Activated CD8-positive, alpha-beta T cell treated with anti-CD3 and anti-CD28 coated beads, Interleukin-2, amount 10 ng/mL, durations not matched to agents 7 days and 5 days (primary cell): ENCODE measurements around the gene PRKCA. TPM values are rescaled to one million over a fixed set of nuclear protein-coding genes. Genes with fewer than 3 reads are reported as not detected.

Experiments
- ATAC-seq: fragments of 150-1000 bp; cut with Tn5 transposase; one replicate; pipeline ENCODE4 v1.10.0; 2021; ENCODE audit warnings: moderate library complexity
- CTCF ChIA-PET: fragments of 350-600 bp; sonication (Branson Sonifier 250); formaldehyde crosslinking; loops from one replicate; lab custom pipeline; 2021; ENCODE audit warnings: antibody characterized with exemption; lab: Charles Lee
- POLR2A ChIA-PET: fragments of 350-600 bp; sonication (Branson Sonifier 250); formaldehyde crosslinking; loops from one replicate; lab custom pipeline; 2021; ENCODE audit warnings: antibody characterized with exemption; lab: Charles Lee
- DNase-seq: peaks from one replicate; pipeline ENCODE4 v3.0.0-alpha.2; 2020
- H3K27ac Mint-ChIP-seq: one replicate; pipeline ENCODE4 v1.8.0; 2021; ENCODE audit warnings: mild to moderate bottlenecking, mixed read lengths
- H3K27me3 Mint-ChIP-seq: one replicate; pipeline ENCODE4 v1.8.0; 2021; ENCODE audit warnings: low read depth, mixed read lengths
- H3K36me3 Mint-ChIP-seq: one replicate; pipeline ENCODE4 v1.8.0; 2021; ENCODE audit warnings: low read depth, mixed read lengths
- H3K4me1 Mint-ChIP-seq: one replicate; pipeline ENCODE4 v1.8.0; 2021; ENCODE audit warnings: low read depth, mixed read lengths
- H3K4me3 Mint-ChIP-seq: one replicate; pipeline ENCODE4 v1.8.0; 2021; ENCODE audit warnings: mild to moderate bottlenecking, mixed read lengths
- H3K9me3 Mint-ChIP-seq: one replicate; pipeline ENCODE4 v1.8.0; 2022; ENCODE audit warnings: mixed read lengths; ENCODE audit not compliant: insufficient read depth
- total RNA-seq, 2 experiments: library from RNA; stranded (reverse); gene quantifications; one replicate each; pipeline ENCODE4 v1.2.3, GENCODE V29; 2021

PRKCA gene
- total RNA-seq, 2 experiments from 2014 or later = 74.1 to 76.9 TPM

- Mint-ChIP-seq H3K27me3 (no peaks in the 10 kb centered on the region), H3K4me3 (no peak overlapping the region), H3K9me3 (peaks cover 10% of the 10 kb centered on the region), H3K36me3 (peaks cover 33% of the 10 kb centered on the region), H3K4me1 (peaks cover 55% of the 10 kb centered on the region), H3K27ac (no peak overlapping the region)
- ATAC-seq (no peak), DNase-seq (no peak)
- ChIA-PET CTCF (interaction anchor here (0.7 to 0.9 kb wide), 3 partner anchors 11 to 419 kb away, joined by 3 read pairs; no protein-coding TSS in a partner anchor), POLR2A (interaction anchor here (0.6 kb wide), 1 partner anchor 427 kb away, joined by 3 read pairs; no protein-coding TSS in a partner anchor)
Observed at GRCh38 chr17:66675273-66675990, 373.0 kb downstream of the PRKCA start.

DNA sequence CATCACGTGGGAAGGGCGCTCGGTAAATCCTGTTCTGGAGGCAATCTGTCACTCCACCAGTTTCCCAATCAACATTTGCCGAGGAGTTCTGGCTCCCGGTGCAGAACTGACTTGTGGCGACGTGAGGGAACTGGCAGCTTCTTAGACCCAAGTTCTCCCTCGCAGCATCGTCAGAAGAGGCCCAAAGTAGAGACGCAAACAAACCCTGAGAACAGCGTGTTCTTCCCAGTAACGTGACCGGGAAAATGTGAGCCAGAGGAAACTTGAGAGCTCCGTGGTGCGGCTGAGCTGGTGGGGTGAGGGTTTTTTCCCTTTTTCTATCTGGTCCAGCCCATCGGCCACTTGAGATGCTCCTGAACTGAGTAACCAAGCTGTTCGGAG lies 373.6 kb downstream of the PRKCA start:
- Mint-ChIP-seq H3K4me3 (no peak overlapping the region), H3K27me3 (no peaks in the 10 kb centered on the region), H3K9me3 (peaks cover 10% of the 10 kb centered on the region), H3K4me1 (peaks cover 55% of the 10 kb centered on the region), H3K27ac (no peak overlapping the region), H3K36me3 (peaks cover 33% of the 10 kb centered on the region)
- DNase-seq (no peak), ATAC-seq (no peak)
- ChIA-PET CTCF (interaction anchor here (0.7 to 0.9 kb wide), 3 partner anchors 12 to 420 kb away, joined by 3 read pairs; no protein-coding TSS in a partner anchor), POLR2A (interaction anchor here (0.6 kb wide), 1 partner anchor 428 kb away, joined by 3 read pairs; no protein-coding TSS in a partner anchor)

DNA sequence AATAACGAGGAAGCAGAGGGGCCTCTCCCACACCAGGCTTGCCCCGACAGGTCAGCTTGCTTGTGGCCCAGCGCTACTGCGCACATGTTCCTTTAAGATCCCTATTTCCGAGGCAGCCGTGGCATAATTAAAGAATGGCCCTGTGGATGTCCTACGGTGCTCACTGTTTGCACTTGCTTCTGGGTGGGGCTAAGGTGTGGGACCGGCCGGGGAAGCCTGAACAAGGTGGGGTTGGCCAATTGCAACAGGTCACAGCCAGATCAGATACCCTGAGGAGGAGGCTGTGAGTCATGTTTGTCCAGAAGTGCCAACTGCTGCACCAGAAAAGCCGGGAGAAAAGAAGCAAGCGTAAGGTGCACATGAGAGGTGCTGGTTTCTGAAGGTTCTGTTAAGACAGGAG lies 374.0 kb downstream of the PRKCA start:
- Mint-ChIP-seq H3K9me3 (peaks cover 10% of the 10 kb centered on the region), H3K36me3 (peaks cover 33% of the 10 kb centered on the region), H3K4me3 (no peak overlapping the region), H3K27ac (peak overlapping the region; percentile 16), H3K4me1 (peaks cover 54% of the 10 kb centered on the region), H3K27me3 (no peaks in the 10 kb centered on the region)
- DNase-seq (no peak), ATAC-seq (no peak)
- CTCF ChIA-PET = interaction anchor here (0.7 to 0.8 kb wide), 2 partner anchors 12 to 109 kb away, joined by 3 read pairs; no protein-coding TSS in a partner anchor
- POLR2A ChIA-PET = no interaction called here

GRCh38 chr17:66677201-66677981 lies 375.0 kb downstream of the PRKCA start:
- DNase-seq = no peak
- no peak for ATAC-seq
- CTCF ChIA-PET = no interaction called here
- Mint-ChIP-seq H3K9me3 (peaks cover 10% of the 10 kb centered on the region), H3K4me1 (peaks cover 47% of the 10 kb centered on the region), H3K27ac (peak overlapping the region; percentile 9), H3K36me3 (peaks cover 33% of the 10 kb centered on the region), H3K27me3 (no peaks in the 10 kb centered on the region), H3K4me3 (no peak overlapping the region)
- POLR2A ChIA-PET = no interaction called here

- no peak overlapping the region for H3K4me3 Mint-ChIP-seq
- ChIA-PET CTCF (no interaction called here), POLR2A (no interaction called here)
- H3K36me3 Mint-ChIP-seq = peaks cover 33% of the 10 kb centered on the region
- DNase-seq = no peak
- H3K27ac Mint-ChIP-seq = no peak overlapping the region
- ATAC-seq = no peak
- H3K9me3 Mint-ChIP-seq = peaks cover 10% of the 10 kb centered on the region
- no peaks in the 10 kb centered on the region for H3K27me3 Mint-ChIP-seq
- peaks cover 43% of the 10 kb centered on the region for H3K4me1 Mint-ChIP-seq
Observed at GRCh38 chr17:66678061-66678460, 375.6 kb downstream of the PRKCA start.

- Mint-ChIP-seq H3K4me1 (peaks cover 35% of the 10 kb centered on the region), H3K36me3 (peaks cover 33% of the 10 kb centered on the region), H3K27ac (peak overlapping the region; percentile 39), H3K4me3 (no peak overlapping the region), H3K9me3 (peaks cover 10% of the 10 kb centered on the region), H3K27me3 (no peaks in the 10 kb centered on the region)
- ATAC-seq (no peak), DNase-seq (no peak)
- CTCF ChIA-PET = no interaction called here
- POLR2A ChIA-PET = no interaction called here
Observed at GRCh38 chr17:66678827-66679226, 376.4 kb downstream of the PRKCA start.

DNA sequence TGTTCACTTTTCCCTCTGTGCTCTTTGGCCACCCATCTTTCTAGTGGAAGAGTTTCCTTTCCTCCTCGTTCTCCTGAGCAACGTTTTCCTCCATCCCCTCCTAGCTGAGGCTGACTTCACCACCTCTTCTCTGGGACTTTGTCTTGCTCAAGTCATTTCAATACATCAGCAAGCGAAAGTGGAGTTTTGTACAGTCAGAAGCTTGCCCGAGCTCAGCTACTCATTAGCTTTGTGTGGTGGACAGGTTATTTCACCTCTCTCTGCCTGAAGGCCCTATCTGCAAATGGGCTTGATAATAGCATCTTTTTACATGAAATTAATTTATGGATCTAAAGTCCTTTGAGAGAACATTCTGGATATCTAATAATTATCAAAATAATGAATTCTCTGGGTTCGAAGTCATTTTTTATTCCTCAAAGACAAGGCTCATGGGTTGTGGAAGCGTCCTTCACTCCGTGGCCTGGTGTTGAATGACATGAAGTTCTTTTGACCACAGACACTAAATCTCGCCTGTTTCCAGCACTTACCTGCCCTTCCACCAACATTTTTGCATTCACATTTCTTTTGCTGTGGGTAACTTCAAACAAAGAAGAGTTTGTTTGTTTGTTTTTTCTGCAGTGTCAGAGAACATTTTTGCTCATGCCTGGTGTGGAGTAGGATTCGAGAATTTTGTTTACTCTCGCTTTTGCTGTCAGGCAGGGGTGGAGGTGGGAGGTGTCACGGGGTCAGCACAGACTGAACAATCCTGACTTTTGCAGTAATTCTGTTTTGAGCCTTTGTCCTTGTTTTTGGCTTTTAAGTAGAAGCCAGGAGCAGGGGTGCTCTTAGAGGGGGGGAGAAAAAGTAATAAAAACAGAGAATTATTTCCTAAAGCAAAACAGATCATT lies 377.5 kb downstream of the PRKCA start:
- Mint-ChIP-seq H3K27me3 (no peaks in the 10 kb centered on the region), H3K4me1 (peaks cover 25% of the 10 kb centered on the region), H3K27ac (no peak overlapping the region), H3K9me3 (peaks cover 10% of the 10 kb centered on the region), H3K36me3 (peaks cover 33% of the 10 kb centered on the region), H3K4me3 (no peak overlapping the region)
- ATAC-seq = no peak
- CTCF ChIA-PET = no interaction called here
- DNase-seq = no peak
- POLR2A ChIA-PET = no interaction called here

GRCh38 chr17:66682283-66682682 lies 379.9 kb downstream of the PRKCA start:
- DNase-seq = no peak
- H3K9me3 Mint-ChIP-seq = peaks cover 10% of the 10 kb centered on the region
- peaks cover 31% of the 10 kb centered on the region for H3K36me3 Mint-ChIP-seq
- ATAC-seq = no peak
- CTCF ChIA-PET = no interaction called here
- no peaks in the 10 kb centered on the region for H3K27me3 Mint-ChIP-seq
- no peak overlapping the region for H3K4me3 Mint-ChIP-seq
- H3K27ac Mint-ChIP-seq = no peak overlapping the region
- POLR2A ChIA-PET = no interaction called here
- peaks cover 23% of the 10 kb centered on the region for H3K4me1 Mint-ChIP-seq

DNA sequence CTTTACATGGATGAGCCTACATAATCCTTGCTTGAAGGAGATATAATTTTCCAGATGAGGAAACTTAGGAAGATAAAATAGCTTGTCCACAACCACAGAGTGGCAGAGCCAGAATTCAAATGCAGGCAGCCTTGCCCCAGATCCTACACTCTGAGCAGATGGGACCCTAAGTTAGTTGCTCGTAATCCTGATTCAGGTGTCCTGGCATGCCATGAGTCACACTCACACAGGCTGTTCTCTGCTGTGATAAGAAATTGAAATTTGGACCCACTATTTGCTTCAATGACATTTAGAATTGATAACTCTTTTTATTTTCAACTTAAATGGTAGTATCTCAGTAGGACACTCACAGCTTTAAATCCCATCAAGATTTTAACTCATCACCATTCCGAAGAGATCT lies 381.8 kb downstream of the PRKCA start:
- CTCF ChIA-PET = no interaction called here
- no peaks in the 10 kb centered on the region for H3K27me3 Mint-ChIP-seq
- H3K4me1 Mint-ChIP-seq = peaks cover 6% of the 10 kb centered on the region
- H3K9me3 Mint-ChIP-seq = no peaks in the 10 kb centered on the region
- no peak overlapping the region for H3K27ac Mint-ChIP-seq
- H3K4me3 Mint-ChIP-seq = no peak overlapping the region
- DNase-seq (no peak), ATAC-seq (no peak)
- peaks cover 30% of the 10 kb centered on the region for H3K36me3 Mint-ChIP-seq
- POLR2A ChIA-PET = no interaction called here

DNA sequence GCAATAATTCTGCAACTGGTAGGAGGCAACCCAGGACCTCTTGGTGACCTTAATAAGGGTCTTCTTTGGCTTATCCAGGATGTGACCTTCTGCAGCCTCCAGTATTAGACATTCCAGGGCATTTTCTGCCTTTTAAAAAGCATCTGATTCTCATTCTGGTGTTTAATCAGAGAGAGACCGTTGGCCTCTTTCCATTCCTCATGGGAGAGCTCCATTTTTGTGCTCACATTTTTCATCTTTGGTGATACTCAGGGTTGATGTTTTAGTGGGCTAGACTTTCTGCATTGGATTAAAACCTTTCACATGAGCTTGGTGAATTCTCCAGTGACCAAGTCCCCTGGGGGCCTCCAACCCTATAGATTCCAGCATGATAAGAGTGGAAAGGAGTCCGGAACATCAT lies 382.3 kb downstream of the PRKCA start:
- ChIA-PET POLR2A (no interaction called here), CTCF (no interaction called here)
- Mint-ChIP-seq H3K27ac (no peak overlapping the region), H3K4me1 (peaks cover 2% of the 10 kb centered on the region), H3K4me3 (no peak overlapping the region), H3K36me3 (peaks cover 30% of the 10 kb centered on the region), H3K27me3 (no peaks in the 10 kb centered on the region), H3K9me3 (no peaks in the 10 kb centered on the region)
- no peak for ATAC-seq
- DNase-seq = no peak

DNA sequence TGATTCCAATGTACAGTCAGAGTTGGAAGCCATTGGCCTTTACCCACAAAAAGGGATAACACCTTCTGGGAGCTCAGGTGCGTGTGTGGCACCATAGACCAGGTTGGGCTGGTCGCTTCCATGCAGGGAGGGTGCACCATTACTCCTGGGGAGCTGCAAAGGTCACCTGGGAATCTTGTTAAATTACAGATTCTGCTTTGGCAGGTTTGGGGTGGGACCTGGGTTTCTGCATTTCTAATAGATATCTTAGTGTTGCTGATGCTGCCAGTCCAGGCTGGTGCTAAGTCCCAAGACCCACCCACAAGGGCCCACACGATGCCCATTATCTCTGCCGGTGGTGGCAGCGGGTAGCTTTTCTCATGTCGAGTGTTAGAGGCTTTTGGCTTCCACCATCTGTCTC lies 384.2 kb downstream of the PRKCA start:
- peaks cover 42% of the 10 kb centered on the region for H3K36me3 Mint-ChIP-seq
- no peak overlapping the region for H3K27ac Mint-ChIP-seq
- no peaks in the 10 kb centered on the region for H3K9me3 Mint-ChIP-seq
- POLR2A ChIA-PET = no interaction called here
- peaks cover 9% of the 10 kb centered on the region for H3K4me1 Mint-ChIP-seq
- no peak for ATAC-seq
- no peaks in the 10 kb centered on the region for H3K27me3 Mint-ChIP-seq
- CTCF ChIA-PET = interaction anchor here (0.8 to 2.0 kb wide), 3 partner anchors 9 to 120 kb away, joined by 3 to 5 read pairs (median 5); no protein-coding TSS in a partner anchor
- no peak for DNase-seq
- H3K4me3 Mint-ChIP-seq = no peak overlapping the region
